Kidney tubule cell (primary cell): ENCODE data around the gene KANK2.
A peak's percentile ranks its signal among the peaks of the same experiment; 100 is the strongest.
"Not testable (repeated sequence)": the region's sequence is repeated elsewhere in the genome, so short reads cannot be mapped to it uniquely, and the experiment has no call there.

Experiments used
- DNase-seq: peaks from one replicate; pipeline ENCODE4 v3.0.0-alpha.2; 2018; ENCODE audit warnings: low spot score

Gene KANK2

GRCh38 chr19:11196406-11197287 is 698 bp downstream of the KANK2 start:
- peak; percentile 17 for DNase-seq

- DNase-seq, result no peak
Observed at GRCh38 chr19:11195681-11196080, 1.7 kb downstream of the KANK2 start.

GRCh38 chr19:11194656-11195558 is 2.4 kb downstream of the KANK2 start:
- DNase-seq, result no peak

- no peak for DNase-seq
Observed at GRCh38 chr19:11194173-11194572, 3.2 kb downstream of the KANK2 start.

GRCh38 chr19:11192957-11193939 is 4.1 kb downstream of the KANK2 start:
- DNase-seq, result no peak

GRCh38 chr19:11191934-11192333 is 5.4 kb downstream of the KANK2 start:
- DNase-seq, result peak; percentile 74

- peak; percentile 33 for DNase-seq
Observed at GRCh38 chr19:11191273-11191755, 6.0 kb downstream of the KANK2 start.

- DNase-seq, result no peak
Observed at GRCh38 chr19:11190501-11190900, 6.8 kb downstream of the KANK2 start.

GRCh38 chr19:11187441-11187840 is 9.9 kb downstream of the KANK2 start:
- no peak for DNase-seq

- no peak for DNase-seq
Observed at GRCh38 chr19:11182994-11183393, 14.4 kb downstream of the KANK2 start.

GRCh38 chr19:11181488-11181887 is 15.9 kb downstream of the KANK2 start:
- DNase-seq, result no peak

GRCh38 chr19:11180975-11181374 is 16.4 kb downstream of the KANK2 start:
- not testable (repeated sequence) for DNase-seq

GRCh38 chr19:11180346-11180745 is 17.0 kb downstream of the KANK2 start:
- DNase-seq, result no peak

- DNase-seq, result no peak
Observed at GRCh38 chr19:11179716-11180297, 17.5 kb downstream of the KANK2 start.

GRCh38 chr19:11179145-11179465 is 18.2 kb downstream of the KANK2 start:
- DNase-seq, result not testable (repeated sequence)

- no peak for DNase-seq
Observed at GRCh38 chr19:11177592-11177991, 19.8 kb downstream of the KANK2 start.

GRCh38 chr19:11176466-11177193 is 20.7 kb downstream of the KANK2 start:
- no peak for DNase-seq

- DNase-seq, result no peak
Observed at GRCh38 chr19:11175920-11176319, 21.4 kb downstream of the KANK2 start.

GRCh38 chr19:11174336-11174735 is 23.0 kb downstream of the KANK2 start:
- DNase-seq, result no peak

- DNase-seq, result no peak
Observed at GRCh38 chr19:11173516-11174155, 23.7 kb downstream of the KANK2 start.
